ENCODE measurements around the gene SIGLEC15.

DNA sequence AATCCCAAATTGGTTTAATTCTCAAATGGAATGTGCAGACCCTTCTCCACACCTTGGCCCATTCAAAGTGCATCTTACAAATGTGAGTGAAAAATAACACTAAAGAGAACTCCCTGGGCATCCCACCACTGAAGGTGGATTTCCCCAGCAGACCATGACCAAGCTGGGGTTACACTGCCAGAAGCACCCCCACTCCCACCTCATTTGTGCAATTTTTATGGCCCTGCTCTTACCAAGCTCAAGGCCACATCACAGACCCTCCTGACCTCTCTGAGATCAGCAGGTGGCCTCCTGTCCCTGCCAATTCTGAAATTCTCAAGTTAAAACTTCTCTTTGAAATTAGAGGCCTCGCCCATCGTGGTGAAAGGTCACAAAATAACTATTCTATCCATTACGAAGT lies 21.6 kb downstream of the SIGLEC15 start:
- TF ChIP-seq, protein P1, sequence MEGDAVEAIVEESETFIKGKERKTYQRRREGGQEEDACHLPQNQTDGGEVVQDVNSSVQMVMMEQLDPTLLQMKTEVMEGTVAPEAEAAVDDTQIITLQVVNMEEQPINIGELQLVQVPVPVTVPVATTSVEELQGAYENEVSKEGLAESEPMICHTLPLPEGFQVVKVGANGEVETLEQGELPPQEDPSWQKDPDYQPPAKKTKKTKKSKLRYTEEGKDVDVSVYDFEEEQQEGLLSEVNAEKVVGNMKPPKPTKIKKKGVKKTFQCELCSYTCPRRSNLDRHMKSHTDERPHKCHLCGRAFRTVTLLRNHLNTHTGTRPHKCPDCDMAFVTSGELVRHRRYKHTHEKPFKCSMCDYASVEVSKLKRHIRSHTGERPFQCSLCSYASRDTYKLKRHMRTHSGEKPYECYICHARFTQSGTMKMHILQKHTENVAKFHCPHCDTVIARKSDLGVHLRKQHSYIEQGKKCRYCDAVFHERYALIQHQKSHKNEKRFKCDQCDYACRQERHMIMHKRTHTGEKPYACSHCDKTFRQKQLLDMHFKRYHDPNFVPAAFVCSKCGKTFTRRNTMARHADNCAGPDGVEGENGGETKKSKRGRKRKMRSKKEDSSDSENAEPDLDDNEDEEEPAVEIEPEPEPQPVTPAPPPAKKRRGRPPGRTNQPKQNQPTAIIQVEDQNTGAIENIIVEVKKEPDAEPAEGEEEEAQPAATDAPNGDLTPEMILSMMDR (conservative IDR thresholded peaks at IDR 0.05; ENCODE audit: low read depth, low read length), result no peak
- no peak for TF ChIP-seq EZH2 (IDR thresholded peaks at IDR 0.05; ENCODE audit: borderline replicate concordance, low read depth, low read length, poor library complexity, severe bottlenecking)

Measured in A673 (cell line).